K562 (cell line): ENCODE results near the gene TNFAIP1. TPM values are rescaled to one million over a fixed set of nuclear protein-coding genes. Genes with fewer than 3 reads are reported as not detected.
A peak's percentile ranks its signal among the peaks of the same experiment; 100 is the strongest.

Experiments
- ATF7 ChIP-seq: fragments of 450-650 bp; IDR thresholded peaks from 2 replicates; pipeline ENCODE4 v1.7.1; 2014; ENCODE audit warnings: mild to moderate bottlenecking, moderate library complexity
- BRD9 ChIP-seq: fragments of 450-650 bp; IDR thresholded peaks from 2 replicates; pipeline ENCODE4 v1.6.1; 2018; ENCODE audit warnings: low read depth; ENCODE audit not compliant: partially characterized antibody
- IFI16 ChIP-seq: fragments of 250-450 bp; sonication (Bioruptor Pico); IDR thresholded peaks from 2 replicates; pipeline ENCODE4 v2.1.2; 2022; ENCODE audit warnings: mild to moderate bottlenecking, inconsistent platforms
- KLF16 ChIP-seq: IDR thresholded peaks from 2 replicates; pipeline ENCODE4 v1.6.1; 2016; ENCODE audit warnings: antibody characterized with exemption
- MTA2 ChIP-seq: fragments of 450-650 bp; IDR thresholded peaks from 2 replicates; pipeline ENCODE4 v1.6.1; 2016; ENCODE audit warnings: low read depth
- NR2C1 ChIP-seq, 2 experiments: fragments of 450-650 bp; IDR thresholded peaks; 2 replicates each; pipeline ENCODE4 v1.6.1; 2017; ENCODE audit warnings: mild to moderate bottlenecking in 2 of 2, antibody characterized with exemption in 1 of 2, inconsistent platforms in 1 of 2, missing compliant biosample characterization in 1 of 2, missing genetic modification characterization in 1 of 2
- NR3C1 ChIP-seq: sonication (generic); formaldehyde crosslinking; IDR thresholded peaks from 2 replicates; pipeline ENCODE4 v1.8.1; 2022; ENCODE audit warnings: missing genetic modification reagents
- RBM15 ChIP-seq: fragments of 200-400 bp; formaldehyde crosslinking; IDR thresholded peaks from 2 replicates; pipeline ENCODE4 v1.6.1; 2018; ENCODE audit warnings: mild to moderate bottlenecking, low read length, moderate library complexity; ENCODE audit not compliant: insufficient read depth
- SMAD4 ChIP-seq: fragments of 250-450 bp; sonication (Bioruptor Pico); conservative IDR thresholded peaks from 2 replicates; pipeline ENCODE4 v1.8.0; 2021; ENCODE audit warnings: inconsistent platforms, mild to moderate bottlenecking, moderate library complexity
- TBL1XR1 ChIP-seq, 2 experiments: IDR thresholded peaks; 2 replicates each; pipeline ENCODE4 v1.6.1; 2012; ENCODE audit warnings: improper control_type of control experiment in 2 of 2, low read length in 2 of 2, mild to moderate bottlenecking in 1 of 2
- ZFP1 ChIP-seq: fragments of 450-650 bp; formaldehyde crosslinking; IDR thresholded peaks from 2 replicates; pipeline ENCODE4 v1.4.0; 2020; ENCODE audit warnings: mild to moderate bottlenecking, mixed read lengths
- ZNF175 ChIP-seq: fragments of 200-800 bp; sonication (Bioruptor generic); IDR thresholded peaks from 2 replicates; pipeline ENCODE4 v1.6.1; 2016; ENCODE audit warnings: low read depth, mild to moderate bottlenecking, missing genetic modification characterization, missing compliant biosample characterization
- ZNF239 ChIP-seq: fragments of 250-450 bp; sonication (Bioruptor Pico); IDR thresholded peaks from 2 replicates; pipeline ENCODE4 v1.4.0; 2020; ENCODE audit warnings: mild to moderate bottlenecking
- ZNF253 ChIP-seq: fragments of 250-450 bp; sonication (Bioruptor Pico); conservative IDR thresholded peaks from 2 replicates; pipeline ENCODE4 v1.6.1; 2021; ENCODE audit warnings: mild to moderate bottlenecking
- polyA plus RNA-seq, 8 experiments: library from polyadenylated mRNA; depleted of rRNA in 4 of 8; stranded (reverse) in 5 of 8; unstranded in 3 of 8; fragments of >200 nt; fragmentation: Nextera tagmentation in 2 of 8; fragmentation: Illumina TruSeq in 1 of 8; extraction: Ambion mirVana in 2 of 8; extraction: Trizol in 1 of 8; gene quantifications; 2 replicates each; pipeline versions ENCODE4 v1.2.1 to v1.2.3, GENCODE V29; 2011 to 2014; ENCODE audit warnings: inconsistent platforms in 1 of 8, missing spikeins in 1 of 8
- total RNA-seq, 7 experiments: library from RNA; depleted of rRNA in 6 of 7; stranded (reverse); fragments of >200 nt in 6 of 7; fragmentation: Illumina TruSeq in 2 of 7; extraction: Trizol in 2 of 7; gene quantifications; 2 replicates each; pipeline versions ENCODE4 v1.2.1 to v1.2.3, GENCODE V29; 2011 to 2021; ENCODE audit warnings: low replicate concordance in 1 of 7
- TF ChIP-seq, protein P1 (sequence below): fragments of 250-450 bp; sonication (Bioruptor Pico); IDR thresholded peaks from 2 replicates; pipeline ENCODE4 v1.4.0; 2020
- TF ChIP-seq, protein P2 (sequence below): fragments of 250-450 bp; sonication (Bioruptor Pico); IDR thresholded peaks from 2 replicates; pipeline ENCODE4 v1.4.0; 2020; ENCODE audit warnings: borderline replicate concordance
- TF ChIP-seq, protein P3 (sequence below): fragments of 450-650 bp; formaldehyde crosslinking; IDR thresholded peaks from 2 replicates; pipeline ENCODE4 v1.4.0; 2020; ENCODE audit warnings: mild to moderate bottlenecking, moderate library complexity
- TF ChIP-seq, protein P4 (sequence below): fragments of 250-450 bp; sonication (Bioruptor Pico); IDR thresholded peaks from 2 replicates; pipeline ENCODE4 v1.9.0; 2021; ENCODE audit warnings: mild to moderate bottlenecking, inconsistent platforms
- TF ChIP-seq, protein P5 (sequence below): sonication (generic); formaldehyde crosslinking; IDR thresholded peaks from 2 replicates; pipeline ENCODE4 v1.8.0; 2022; ENCODE audit warnings: mild to moderate bottlenecking, missing genetic modification reagents
- TF ChIP-seq, protein P6 (sequence below): fragments of 250-450 bp; sonication (Bioruptor Pico); IDR thresholded peaks from 2 replicates; pipeline ENCODE4 v1.8.0; 2021; ENCODE audit warnings: borderline replicate concordance, mild to moderate bottlenecking, moderate library complexity; ENCODE audit not compliant: poor library complexity, severe bottlenecking

TNFAIP1 gene
- total and polyA plus RNA-seq, 9 of the 15 experiments (the other 6 are each of a cell fraction or from before 2014, with no cell fraction given), result 2.1 to 20.1 (median 8.2) TPM

DNA sequence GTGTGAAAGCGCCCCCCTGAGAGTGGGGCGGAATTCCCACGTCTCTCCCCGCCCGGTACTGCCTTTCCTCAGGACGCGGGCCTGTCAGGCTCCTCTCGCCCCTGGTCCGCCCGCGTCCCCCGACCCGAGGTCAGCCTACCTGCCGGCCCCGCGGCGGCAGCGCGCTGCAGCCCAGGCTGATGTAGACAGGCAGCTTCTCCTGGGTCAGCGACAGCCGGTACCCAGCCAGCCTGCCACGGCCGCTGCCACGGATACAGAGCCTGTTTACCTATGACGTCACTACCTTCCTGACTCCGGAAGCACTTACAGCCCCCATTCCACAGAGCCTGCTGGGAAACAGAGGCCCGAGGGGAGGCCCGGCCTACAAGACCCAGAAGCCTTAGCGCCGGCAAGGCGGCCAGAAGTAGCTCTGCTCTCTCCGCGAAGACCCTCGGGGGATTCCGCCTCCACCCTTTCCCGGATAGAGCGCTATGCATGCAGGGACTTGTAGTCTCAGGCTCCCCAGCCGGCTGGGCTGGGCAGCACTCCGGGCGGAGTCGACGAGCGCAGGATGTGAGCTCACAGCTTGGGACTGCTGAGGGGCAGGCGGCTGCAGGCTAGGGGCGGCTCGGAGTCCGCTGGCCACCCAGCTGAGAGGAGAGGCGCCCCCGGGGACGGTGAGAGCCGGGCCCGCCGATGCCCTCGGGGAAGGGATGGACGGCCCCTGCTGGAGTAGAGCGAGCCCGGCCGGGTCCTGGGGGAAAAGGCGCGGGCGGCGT, at the start of gene TNFAIP1, which contains the start of gene IFT20 (continued):
- TF ChIP-seq, protein P1, sequence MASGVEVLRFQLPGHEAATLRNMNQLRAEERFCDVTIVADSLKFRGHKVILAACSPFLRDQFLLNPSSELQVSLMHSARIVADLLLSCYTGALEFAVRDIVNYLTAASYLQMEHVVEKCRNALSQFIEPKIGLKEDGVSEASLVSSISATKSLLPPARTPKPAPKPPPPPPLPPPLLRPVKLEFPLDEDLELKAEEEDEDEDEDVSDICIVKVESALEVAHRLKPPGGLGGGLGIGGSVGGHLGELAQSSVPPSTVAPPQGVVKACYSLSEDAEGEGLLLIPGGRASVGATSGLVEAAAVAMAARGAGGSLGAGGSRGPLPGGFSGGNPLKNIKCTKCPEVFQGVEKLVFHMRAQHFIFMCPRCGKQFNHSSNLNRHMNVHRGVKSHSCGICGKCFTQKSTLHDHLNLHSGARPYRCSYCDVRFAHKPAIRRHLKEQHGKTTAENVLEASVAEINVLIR, result peak; percentile 94
- TF ChIP-seq ATF7 (peak; percentile 100), NR3C1 (CRISPR knock-in tag) (no peak), ZNF175 (CRISPR knock-in tag) (peak; percentile 92), KLF16 (no peak), BRD9 (no peak), NR2C1 (IDR thresholded peaks at IDR 0.05) (peak; percentile 100), NR2C1 (tag; IDR thresholded peaks at IDR 0.05) (peak; percentile 100), IFI16 (CRISPR knock-in tag) (no peak), TBL1XR1 (IDR thresholded peaks at IDR 0.05; ENCODE audit: low read length in 2 of 2) (peak; percentile 62 to 63; a peak in 3 of 4 replicates), SMAD4 (CRISPR knock-in tag) (peak; percentile 48; the same call in 1 of the 2 replicates), ZFP1 (0 out of 2 replicates have a peak, but pooled peaks have one; percentile 30), RBM15 (no peak), ZNF239 (CRISPR knock-in tag) (peak; percentile 58), ZNF253 (CRISPR knock-in tag) (no peak), MTA2 (peak; percentile 79)
- TF ChIP-seq, protein P2, sequence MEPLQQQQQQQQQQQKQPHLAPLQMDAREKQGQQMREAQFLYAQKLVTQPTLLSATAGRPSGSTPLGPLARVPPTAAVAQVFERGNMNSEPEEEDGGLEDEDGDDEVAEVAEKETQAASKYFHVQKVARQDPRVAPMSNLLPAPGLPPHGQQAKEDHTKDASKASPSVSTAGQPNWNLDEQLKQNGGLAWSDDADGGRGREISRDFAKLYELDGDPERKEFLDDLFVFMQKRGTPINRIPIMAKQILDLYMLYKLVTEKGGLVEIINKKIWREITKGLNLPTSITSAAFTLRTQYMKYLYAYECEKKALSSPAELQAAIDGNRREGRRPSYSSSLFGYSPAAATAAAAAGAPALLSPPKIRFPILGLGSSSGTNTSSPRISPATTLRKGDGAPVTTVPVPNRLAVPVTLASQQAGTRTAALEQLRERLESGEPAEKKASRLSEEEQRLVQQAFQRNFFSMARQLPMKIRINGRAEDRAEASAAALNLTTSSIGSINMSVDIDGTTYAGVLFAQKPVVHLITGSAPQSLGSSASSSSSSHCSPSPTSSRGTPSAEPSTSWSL, result no peak
- TF ChIP-seq, protein P3, sequence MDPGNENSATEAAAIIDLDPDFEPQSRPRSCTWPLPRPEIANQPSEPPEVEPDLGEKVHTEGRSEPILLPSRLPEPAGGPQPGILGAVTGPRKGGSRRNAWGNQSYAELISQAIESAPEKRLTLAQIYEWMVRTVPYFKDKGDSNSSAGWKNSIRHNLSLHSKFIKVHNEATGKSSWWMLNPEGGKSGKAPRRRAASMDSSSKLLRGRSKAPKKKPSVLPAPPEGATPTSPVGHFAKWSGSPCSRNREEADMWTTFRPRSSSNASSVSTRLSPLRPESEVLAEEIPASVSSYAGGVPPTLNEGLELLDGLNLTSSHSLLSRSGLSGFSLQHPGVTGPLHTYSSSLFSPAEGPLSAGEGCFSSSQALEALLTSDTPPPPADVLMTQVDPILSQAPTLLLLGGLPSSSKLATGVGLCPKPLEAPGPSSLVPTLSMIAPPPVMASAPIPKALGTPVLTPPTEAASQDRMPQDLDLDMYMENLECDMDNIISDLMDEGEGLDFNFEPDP (CRISPR knock-in tag), result peak; percentile 78; the same call in 1 of the 2 replicates
- TF ChIP-seq, protein P4, sequence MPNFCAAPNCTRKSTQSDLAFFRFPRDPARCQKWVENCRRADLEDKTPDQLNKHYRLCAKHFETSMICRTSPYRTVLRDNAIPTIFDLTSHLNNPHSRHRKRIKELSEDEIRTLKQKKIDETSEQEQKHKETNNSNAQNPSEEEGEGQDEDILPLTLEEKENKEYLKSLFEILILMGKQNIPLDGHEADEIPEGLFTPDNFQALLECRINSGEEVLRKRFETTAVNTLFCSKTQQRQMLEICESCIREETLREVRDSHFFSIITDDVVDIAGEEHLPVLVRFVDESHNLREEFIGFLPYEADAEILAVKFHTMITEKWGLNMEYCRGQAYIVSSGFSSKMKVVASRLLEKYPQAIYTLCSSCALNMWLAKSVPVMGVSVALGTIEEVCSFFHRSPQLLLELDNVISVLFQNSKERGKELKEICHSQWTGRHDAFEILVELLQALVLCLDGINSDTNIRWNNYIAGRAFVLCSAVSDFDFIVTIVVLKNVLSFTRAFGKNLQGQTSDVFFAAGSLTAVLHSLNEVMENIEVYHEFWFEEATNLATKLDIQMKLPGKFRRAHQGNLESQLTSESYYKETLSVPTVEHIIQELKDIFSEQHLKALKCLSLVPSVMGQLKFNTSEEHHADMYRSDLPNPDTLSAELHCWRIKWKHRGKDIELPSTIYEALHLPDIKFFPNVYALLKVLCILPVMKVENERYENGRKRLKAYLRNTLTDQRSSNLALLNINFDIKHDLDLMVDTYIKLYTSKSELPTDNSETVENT (CRISPR knock-in tag), result no peak
- TF ChIP-seq, protein P5, sequence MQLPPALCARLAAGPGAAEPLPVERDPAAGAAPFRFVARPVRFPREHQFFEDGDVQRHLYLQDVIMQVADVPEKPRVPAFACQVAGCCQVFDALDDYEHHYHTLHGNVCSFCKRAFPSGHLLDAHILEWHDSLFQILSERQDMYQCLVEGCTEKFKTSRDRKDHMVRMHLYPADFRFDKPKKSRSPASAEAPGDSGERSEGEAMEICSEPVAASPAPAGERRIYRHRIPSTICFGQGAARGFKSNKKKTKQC (CRISPR knock-in tag), result 0 out of 2 replicates have a peak, but pooled peaks have one; percentile 7
- TF ChIP-seq, protein P6, sequence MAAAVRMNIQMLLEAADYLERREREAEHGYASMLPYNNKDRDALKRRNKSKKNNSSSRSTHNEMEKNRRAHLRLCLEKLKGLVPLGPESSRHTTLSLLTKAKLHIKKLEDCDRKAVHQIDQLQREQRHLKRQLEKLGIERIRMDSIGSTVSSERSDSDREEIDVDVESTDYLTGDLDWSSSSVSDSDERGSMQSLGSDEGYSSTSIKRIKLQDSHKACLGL (CRISPR knock-in tag), result no peak
